ENCODE data around the gene DMXL1. TPM values are rescaled to one million over a fixed set of nuclear protein-coding genes. Genes with fewer than 3 reads are reported as not detected.
A peak's percentile ranks its signal among the peaks of the same experiment; 100 is the strongest.

Gene DMXL1
- total RNA-seq, 4 donors from 2014 or later: 40.7 to 80.9 (median 46.6) TPM

DNA sequence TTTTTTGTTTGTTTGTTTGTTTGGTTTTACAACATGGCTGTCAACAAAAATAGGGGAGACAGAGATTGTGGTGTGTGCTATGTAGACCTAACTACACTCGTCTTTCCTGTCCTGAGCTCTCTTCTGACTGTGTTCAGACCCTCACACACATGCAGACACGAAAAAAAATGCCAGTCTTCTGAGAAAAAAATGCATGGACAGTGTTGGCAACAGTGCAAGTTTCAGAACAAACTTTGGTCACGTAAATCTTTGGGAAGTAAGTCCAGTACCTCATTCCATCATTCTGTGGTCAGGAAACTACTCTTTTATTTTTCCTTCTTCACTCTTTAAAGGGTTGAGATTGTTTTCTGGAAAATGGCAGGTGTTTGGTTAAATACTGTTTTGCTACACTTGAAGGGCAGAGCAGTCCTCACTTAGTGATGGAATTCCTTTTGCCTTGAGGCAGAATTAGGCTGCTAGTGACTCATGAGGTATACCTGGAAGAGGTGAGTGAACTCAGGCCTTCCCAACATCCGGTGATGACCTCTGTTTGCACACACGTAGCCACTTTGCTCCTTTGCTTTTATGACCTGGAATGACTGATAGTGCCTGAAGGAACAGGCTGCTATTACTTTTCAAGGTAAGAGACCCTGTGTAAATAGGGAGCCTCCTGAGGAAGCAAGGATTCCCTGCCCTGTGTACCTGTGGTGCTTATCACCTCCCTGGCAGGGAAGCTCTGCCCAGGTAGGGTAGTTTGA is 203.3 kb downstream of the DMXL1 start:
- TF ChIP-seq, protein P1, sequence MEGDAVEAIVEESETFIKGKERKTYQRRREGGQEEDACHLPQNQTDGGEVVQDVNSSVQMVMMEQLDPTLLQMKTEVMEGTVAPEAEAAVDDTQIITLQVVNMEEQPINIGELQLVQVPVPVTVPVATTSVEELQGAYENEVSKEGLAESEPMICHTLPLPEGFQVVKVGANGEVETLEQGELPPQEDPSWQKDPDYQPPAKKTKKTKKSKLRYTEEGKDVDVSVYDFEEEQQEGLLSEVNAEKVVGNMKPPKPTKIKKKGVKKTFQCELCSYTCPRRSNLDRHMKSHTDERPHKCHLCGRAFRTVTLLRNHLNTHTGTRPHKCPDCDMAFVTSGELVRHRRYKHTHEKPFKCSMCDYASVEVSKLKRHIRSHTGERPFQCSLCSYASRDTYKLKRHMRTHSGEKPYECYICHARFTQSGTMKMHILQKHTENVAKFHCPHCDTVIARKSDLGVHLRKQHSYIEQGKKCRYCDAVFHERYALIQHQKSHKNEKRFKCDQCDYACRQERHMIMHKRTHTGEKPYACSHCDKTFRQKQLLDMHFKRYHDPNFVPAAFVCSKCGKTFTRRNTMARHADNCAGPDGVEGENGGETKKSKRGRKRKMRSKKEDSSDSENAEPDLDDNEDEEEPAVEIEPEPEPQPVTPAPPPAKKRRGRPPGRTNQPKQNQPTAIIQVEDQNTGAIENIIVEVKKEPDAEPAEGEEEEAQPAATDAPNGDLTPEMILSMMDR (IDR thresholded peaks at IDR 0.05): no peak
- ATAC-seq (ENCODE audit: low FRiP score): peak; percentile 20
- no peak for DNase-seq (ENCODE audit: low spot score)

- TF ChIP-seq, protein P1 (IDR thresholded peaks at IDR 0.05): no peak
- peak; percentile 42 for ATAC-seq (ENCODE audit: low FRiP score)
Measured at GRCh38 chr5:119274767-119275130, 203.9 kb downstream of the DMXL1 start.

GRCh38 chr5:119275146-119275545 is 204.3 kb downstream of the DMXL1 start:
- DNase-seq (ENCODE audit: low spot score) (no peak), ATAC-seq (ENCODE audit: low FRiP score) (no peak)
- TF ChIP-seq, protein P1 (IDR thresholded peaks at IDR 0.05): no peak

More at GRCh38 chr5:119274767-119275130, 203.9 kb downstream of the DMXL1 start:
- no peak for DNase-seq (ENCODE audit: low spot score)

DNA sequence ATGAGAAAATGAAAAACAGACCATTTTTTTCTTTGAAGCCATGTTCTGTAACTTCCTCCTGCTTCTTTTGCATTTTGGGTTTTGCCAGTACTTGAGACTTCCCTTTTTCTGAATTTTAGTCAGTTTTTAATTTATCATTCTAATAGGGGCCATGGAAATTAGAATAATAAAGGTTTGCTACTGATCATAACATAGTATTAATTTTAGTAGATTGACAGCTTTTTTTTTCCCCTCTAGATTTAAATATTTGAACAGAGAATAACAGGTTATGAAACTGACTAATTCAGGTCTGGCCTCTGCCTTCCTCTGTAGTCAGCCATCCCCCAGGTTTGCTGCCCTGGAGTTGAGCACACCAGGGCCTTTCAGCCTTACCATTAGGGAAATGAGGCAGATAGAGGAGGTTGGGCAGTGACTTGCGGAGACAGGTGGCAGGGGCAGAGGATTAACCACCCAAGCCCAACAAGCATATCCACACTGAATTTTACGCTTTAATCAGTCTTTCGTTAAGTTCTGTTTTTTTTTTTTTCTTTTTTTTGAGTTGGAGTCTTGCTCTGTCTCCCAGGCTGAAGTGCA is 204.8 kb downstream of the DMXL1 start:
- no peak for DNase-seq (ENCODE audit: low spot score)
- TF ChIP-seq, protein P1 (IDR thresholded peaks at IDR 0.05): no peak
- ATAC-seq (ENCODE audit: low FRiP score): no peak

GRCh38 chr5:119276978-119277377 is 206.1 kb downstream of the DMXL1 start:
- TF ChIP-seq, protein P1 (IDR thresholded peaks at IDR 0.05): no peak
- no peak for DNase-seq (ENCODE audit: low spot score)
- no peak for ATAC-seq (ENCODE audit: low FRiP score)

DNA sequence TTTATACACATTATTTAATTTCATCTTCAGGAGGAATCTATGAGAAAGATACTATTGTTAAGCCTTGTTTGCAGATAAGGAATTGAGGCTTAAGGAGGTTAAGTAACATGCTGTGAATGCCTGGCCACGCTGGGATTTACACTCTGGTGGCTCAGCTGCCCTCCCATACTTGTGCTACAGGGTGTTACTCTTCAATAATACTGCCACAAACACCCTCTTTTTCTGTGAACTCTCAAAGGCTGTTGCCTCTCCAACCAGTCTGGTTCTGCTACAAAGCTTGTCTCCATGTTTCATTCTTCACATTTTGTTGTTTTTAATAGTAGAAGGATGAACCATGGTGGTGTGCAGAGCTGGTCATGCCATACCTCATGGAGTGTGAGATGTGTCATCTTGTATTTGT is 208.2 kb downstream of the DMXL1 start:
- TF ChIP-seq, protein P1 (IDR thresholded peaks at IDR 0.05): no peak
- no peak for DNase-seq (ENCODE audit: low spot score)
- ATAC-seq (ENCODE audit: low FRiP score): no peak

- TF ChIP-seq, protein P1 (IDR thresholded peaks at IDR 0.05): no peak
- ATAC-seq (ENCODE audit: low FRiP score): no peak
- no peak for DNase-seq (ENCODE audit: low spot score)
Measured at GRCh38 chr5:119280380-119280779, 209.5 kb downstream of the DMXL1 start.
